ENCODE data around the gene RNPEP.

The RNPEP gene

GRCh38 chr1:201942129-201942495, 40.3 kb upstream of the RNPEP start:
- H2AK5ac ChIP-seq (ENCODE audit: low read length): peak overlapping the region; percentile 27
- H2AFZ ChIP-seq (ENCODE audit: insufficient read depth, low read length, poor library complexity): peak overlapping the region; percentile 77
- peak overlapping the region; percentile 83 for H4K91ac ChIP-seq (ENCODE audit: low read depth, low read length)
- no peak overlapping the region for H3K4ac ChIP-seq (ENCODE audit: low read depth, low read length)
- H3K27me3 ChIP-seq (ENCODE audit: insufficient read depth, low read length): no peaks in the 10 kb centered on the region
- peak overlapping the region; percentile 43 for H3K4me2 ChIP-seq (ENCODE audit: low read length)
- H3K14ac ChIP-seq (ENCODE audit: low read length): peak overlapping the region; percentile 73
- H4K8ac ChIP-seq (ENCODE audit: low read depth, low read length): peak overlapping the region; percentile 90
- no peak overlapping the region for H3K18ac ChIP-seq (ENCODE audit: low read length)
- no peaks in the 10 kb centered on the region for H3K36me3 ChIP-seq (ENCODE audit: control insufficient read depth in 1 of 2, insufficient read depth in 2 of 2, low read length in 2 of 2)
- WGBS (ENCODE audit: extremely low coverage, insufficient coverage, insufficient read length): no CpG with 5 or more reads among the region's 1 CpG
- H3K9me3 ChIP-seq (ENCODE audit: insufficient read depth, low read depth, low read length): no peaks in the 10 kb centered on the region
- peak overlapping the region; percentile 14 for H3K9ac ChIP-seq (ENCODE audit: low read length)
- no peak overlapping the region for H3K4me3 ChIP-seq (ENCODE audit: low read depth, low read length)
- H4K12ac ChIP-seq (ENCODE audit: low read depth, low read length): peak overlapping the region; percentile 63
- no peaks in the 10 kb centered on the region for H3K79me2 ChIP-seq (ENCODE audit: control insufficient read depth, insufficient read depth, low read length, poor library complexity)
- H2BK120ac ChIP-seq (ENCODE audit: insufficient read depth, low read length, poor library complexity): peak overlapping the region; percentile 4
- peaks cover 16 to 23% of the 10 kb centered on the region in 2 experiments for H3K4me1 ChIP-seq (ENCODE audit: control insufficient read depth in 1 of 2, insufficient read depth in 2 of 2, low read length in 2 of 2)
- H3K79me1 ChIP-seq (ENCODE audit: low read length): peaks cover 13% of the 10 kb centered on the region
- no peak overlapping the region for H3K23ac ChIP-seq (ENCODE audit: low read length)
- DNase-seq: no peak
- H2BK5ac ChIP-seq (ENCODE audit: low read depth, low read length, poor library complexity): no peak overlapping the region
- H3K27ac ChIP-seq (ENCODE audit: low read depth, low read length): peak overlapping the region; percentile 80
- no peak overlapping the region for H2BK12ac ChIP-seq (ENCODE audit: low read length)

GRCh38 chr1:201944002-201944401, 38.4 kb upstream of the RNPEP start:
- no CpG with 5 or more reads among the region's 6 CpGs for WGBS (ENCODE audit: extremely low coverage, insufficient coverage, insufficient read length)
- Histone ChIP-seq H3K14ac (ENCODE audit: low read length) (no peak overlapping the region), H3K36me3 (ENCODE audit: control insufficient read depth in 1 of 2, insufficient read depth in 2 of 2, low read length in 2 of 2) (no peaks in the 10 kb centered on the region), H3K4me3 (ENCODE audit: low read depth, low read length) (no peak overlapping the region), H3K23ac (ENCODE audit: low read length) (no peak overlapping the region), H3K79me1 (ENCODE audit: low read length) (peaks cover 13% of the 10 kb centered on the region), H2BK120ac (ENCODE audit: insufficient read depth, low read length, poor library complexity) (peak overlapping the region; percentile 20), H3K18ac (ENCODE audit: low read length) (no peak overlapping the region), H2BK12ac (ENCODE audit: low read length) (no peak overlapping the region), H3K4ac (ENCODE audit: low read depth, low read length) (no peak overlapping the region), H3K9ac (ENCODE audit: low read length) (no peak overlapping the region), H3K9me3 (ENCODE audit: insufficient read depth, low read depth, low read length) (no peaks in the 10 kb centered on the region), H3K4me2 (ENCODE audit: low read length) (no peak overlapping the region), H2AFZ (ENCODE audit: insufficient read depth, low read length, poor library complexity) (no peak overlapping the region), H4K12ac (ENCODE audit: low read depth, low read length) (no peak overlapping the region), H3K4me1 (ENCODE audit: control insufficient read depth in 1 of 2, insufficient read depth in 2 of 2, low read length in 2 of 2) (peaks cover 18 to 24% of the 10 kb centered on the region in 2 experiments), H3K79me2 (ENCODE audit: control insufficient read depth, insufficient read depth, low read length, poor library complexity) (no peaks in the 10 kb centered on the region), H2BK5ac (ENCODE audit: low read depth, low read length, poor library complexity) (no peak overlapping the region), H3K27ac (ENCODE audit: low read depth, low read length) (no peak overlapping the region), H4K8ac (ENCODE audit: low read depth, low read length) (no peak overlapping the region), H3K27me3 (ENCODE audit: insufficient read depth, low read length) (no peaks in the 10 kb centered on the region), H2AK5ac (ENCODE audit: low read length) (no peak overlapping the region), H4K91ac (ENCODE audit: low read depth, low read length) (no peak overlapping the region)
- no peak for DNase-seq

- Histone ChIP-seq H3K79me1 (ENCODE audit: low read length) (peaks cover 13% of the 10 kb centered on the region), H3K9ac (ENCODE audit: low read length) (no peak overlapping the region), H3K23ac (ENCODE audit: low read length) (no peak overlapping the region), H4K91ac (ENCODE audit: low read depth, low read length) (no peak overlapping the region), H4K12ac (ENCODE audit: low read depth, low read length) (no peak overlapping the region), H3K4me3 (ENCODE audit: low read depth, low read length) (no peak overlapping the region), H3K36me3 (ENCODE audit: control insufficient read depth in 1 of 2, insufficient read depth in 2 of 2, low read length in 2 of 2) (no peaks in the 10 kb centered on the region), H2BK120ac (ENCODE audit: insufficient read depth, low read length, poor library complexity) (no peak overlapping the region), H3K4me1 (ENCODE audit: control insufficient read depth in 1 of 2, insufficient read depth in 2 of 2, low read length in 2 of 2) (peaks cover 18 to 24% of the 10 kb centered on the region in 2 experiments), H2BK12ac (ENCODE audit: low read length) (no peak overlapping the region), H3K4ac (ENCODE audit: low read depth, low read length) (no peak overlapping the region), H2AFZ (ENCODE audit: insufficient read depth, low read length, poor library complexity) (no peak overlapping the region), H4K8ac (ENCODE audit: low read depth, low read length) (no peak overlapping the region), H2AK5ac (ENCODE audit: low read length) (no peak overlapping the region), H3K27me3 (ENCODE audit: insufficient read depth, low read length) (no peaks in the 10 kb centered on the region), H3K14ac (ENCODE audit: low read length) (no peak overlapping the region), H3K4me2 (ENCODE audit: low read length) (no peak overlapping the region), H3K79me2 (ENCODE audit: control insufficient read depth, insufficient read depth, low read length, poor library complexity) (no peaks in the 10 kb centered on the region), H3K27ac (ENCODE audit: low read depth, low read length) (no peak overlapping the region), H2BK5ac (ENCODE audit: low read depth, low read length, poor library complexity) (no peak overlapping the region), H3K18ac (ENCODE audit: low read length) (no peak overlapping the region), H3K9me3 (ENCODE audit: insufficient read depth, low read depth, low read length) (no peaks in the 10 kb centered on the region)
- no peak for DNase-seq
- no CpG with 5 or more reads among the region's 3 CpGs for WGBS (ENCODE audit: extremely low coverage, insufficient coverage, insufficient read length)
Observed at GRCh38 chr1:201944639-201945038, 37.8 kb upstream of the RNPEP start.

- Histone ChIP-seq H3K4me3 (ENCODE audit: low read depth, low read length) (no peak overlapping the region), H3K4ac (ENCODE audit: low read depth, low read length) (no peak overlapping the region), H3K79me2 (ENCODE audit: control insufficient read depth, insufficient read depth, low read length, poor library complexity) (no peaks in the 10 kb centered on the region), H3K79me1 (ENCODE audit: low read length) (peaks cover 13% of the 10 kb centered on the region), H4K8ac (ENCODE audit: low read depth, low read length) (no peak overlapping the region), H3K14ac (ENCODE audit: low read length) (no peak overlapping the region), H3K36me3 (ENCODE audit: control insufficient read depth in 1 of 2, insufficient read depth in 2 of 2, low read length in 2 of 2) (no peaks in the 10 kb centered on the region), H3K23ac (ENCODE audit: low read length) (no peak overlapping the region), H4K91ac (ENCODE audit: low read depth, low read length) (no peak overlapping the region), H2BK12ac (ENCODE audit: low read length) (no peak overlapping the region), H3K18ac (ENCODE audit: low read length) (no peak overlapping the region), H4K12ac (ENCODE audit: low read depth, low read length) (no peak overlapping the region), H3K27ac (ENCODE audit: low read depth, low read length) (no peak overlapping the region), H3K9me3 (ENCODE audit: insufficient read depth, low read depth, low read length) (no peaks in the 10 kb centered on the region), H2BK5ac (ENCODE audit: low read depth, low read length, poor library complexity) (no peak overlapping the region), H2AK5ac (ENCODE audit: low read length) (no peak overlapping the region), H3K4me2 (ENCODE audit: low read length) (peak overlapping the region; percentile 35), H3K9ac (ENCODE audit: low read length) (no peak overlapping the region), H2BK120ac (ENCODE audit: insufficient read depth, low read length, poor library complexity) (no peak overlapping the region), H2AFZ (ENCODE audit: insufficient read depth, low read length, poor library complexity) (no peak overlapping the region), H3K4me1 (ENCODE audit: control insufficient read depth in 1 of 2, insufficient read depth in 2 of 2, low read length in 2 of 2) (peaks cover 18 to 24% of the 10 kb centered on the region in 2 experiments), H3K27me3 (ENCODE audit: insufficient read depth, low read length) (no peaks in the 10 kb centered on the region)
- no CpG with 5 or more reads among the region's 4 CpGs for WGBS (ENCODE audit: extremely low coverage, insufficient coverage, insufficient read length)
- no peak for DNase-seq
Observed at GRCh38 chr1:201945157-201945556, 37.3 kb upstream of the RNPEP start.

All from trophoblast cell (in vitro differentiated cells and primary cell).